SK-N-SH treated with all-trans-retinoic acid at 6 μM for 48 hours (cell line): ENCODE measurements around the gene PRKAB1.

ENCODE experiments used
- CSDC2 ChIP-seq: fragments of 250-450 bp; sonication (Bioruptor Pico); IDR thresholded peaks from 2 replicates; pipeline ENCODE4 v1.5.0; 2020; ENCODE audit warnings: mild to moderate bottlenecking, moderate library complexity
- GLIS3 ChIP-seq: fragments of 250-450 bp; sonication (Bioruptor Pico); IDR thresholded peaks from 2 replicates; pipeline ENCODE4 v1.5.0; 2020; ENCODE audit warnings: mild to moderate bottlenecking, moderate library complexity
- ISL1 ChIP-seq: fragments of 250-450 bp; sonication (Bioruptor Pico); IDR thresholded peaks from 2 replicates; pipeline ENCODE4 v2.1.2; 2022; ENCODE audit warnings: mild to moderate bottlenecking, moderate library complexity
- OSR1 ChIP-seq: fragments of 250-450 bp; sonication (Bioruptor Pico); IDR thresholded peaks from 2 replicates; pipeline ENCODE4 v1.8.0; 2022; ENCODE audit warnings: moderate library complexity, mild to moderate bottlenecking, inconsistent platforms
- PATZ1 ChIP-seq: fragments of 250-450 bp; sonication (Bioruptor Pico); IDR thresholded peaks from 2 replicates; pipeline ENCODE4 v1.8.0; 2020; ENCODE audit warnings: mild to moderate bottlenecking, moderate library complexity, borderline replicate concordance
- SNAI2 ChIP-seq: fragments of 250-450 bp; sonication (Bioruptor Pico); IDR thresholded peaks from 2 replicates; pipeline ENCODE4 v1.5.0; 2020; ENCODE audit warnings: mild to moderate bottlenecking, moderate library complexity
- ZC3H10 ChIP-seq: fragments of 250-450 bp; sonication (Bioruptor Pico); IDR thresholded peaks from 2 replicates; pipeline ENCODE4 v1.5.1; 2021; ENCODE audit warnings: mild to moderate bottlenecking, moderate library complexity
- ZFP3 ChIP-seq: fragments of 250-450 bp; sonication (Bioruptor Pico); IDR thresholded peaks from 2 replicates; pipeline ENCODE4 v1.5.0; 2020; ENCODE audit warnings: mild to moderate bottlenecking, moderate library complexity
- ZNF70 ChIP-seq: fragments of 450-650 bp; formaldehyde crosslinking; IDR thresholded peaks from 2 replicates; pipeline ENCODE4 v1.5.0; 2020; ENCODE audit warnings: mild to moderate bottlenecking, moderate library complexity
- TF ChIP-seq, protein P1 (sequence below): fragments of 250-450 bp; sonication (Bioruptor Pico); IDR thresholded peaks from 2 replicates; pipeline ENCODE4 v1.5.0; 2020; ENCODE audit warnings: mild to moderate bottlenecking, moderate library complexity

DNA sequence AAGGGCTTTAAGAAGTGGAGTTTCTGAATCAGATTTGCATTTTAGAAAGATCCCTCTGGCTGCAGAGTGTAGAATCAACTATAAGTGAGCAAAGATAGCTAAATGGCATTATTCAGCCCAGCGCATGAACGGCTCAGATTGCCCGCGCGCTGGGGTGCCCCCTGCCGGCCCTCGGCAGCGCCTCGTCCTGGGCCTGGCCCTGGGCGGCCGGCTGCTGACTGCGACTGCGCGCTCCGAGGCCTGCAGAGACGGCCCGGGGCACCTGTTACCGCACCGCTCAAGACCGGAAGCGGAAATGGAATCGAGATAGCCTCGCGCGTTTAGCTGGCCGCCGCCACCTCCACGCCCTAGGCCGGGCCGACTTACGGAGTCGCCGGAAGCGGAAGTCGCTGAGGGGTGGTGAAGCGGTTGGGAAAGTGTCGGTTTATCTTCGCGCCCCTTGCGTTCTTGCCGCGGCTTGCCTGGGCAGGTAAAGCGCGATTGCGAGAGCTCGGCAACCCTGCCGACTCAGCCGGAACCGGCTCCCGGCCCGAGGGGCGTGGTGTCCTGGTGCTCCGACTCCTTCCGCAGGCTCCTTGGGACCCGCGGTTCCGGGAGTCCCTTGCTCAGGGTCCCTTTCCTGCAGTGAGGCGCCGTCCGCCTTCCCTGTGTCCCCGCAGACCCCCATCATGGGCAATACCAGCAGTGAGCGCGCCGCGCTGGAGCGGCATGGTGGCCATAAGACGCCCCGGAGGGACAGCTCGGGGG is at the start of gene PRKAB1:
- TF ChIP-seq ZC3H10 (CRISPR knock-in tag): no peak
- TF ChIP-seq GLIS3 (CRISPR knock-in tag): no peak; the same call in 1 of the 2 replicates
- no peak for TF ChIP-seq CSDC2
- no peak for TF ChIP-seq PATZ1 (CRISPR knock-in tag)
- TF ChIP-seq OSR1: no peak
- 0 out of 2 replicates have a peak, but pooled peaks have one; percentile 24 for TF ChIP-seq ZFP3
- no peak for TF ChIP-seq ZNF70
- TF ChIP-seq, protein P1, sequence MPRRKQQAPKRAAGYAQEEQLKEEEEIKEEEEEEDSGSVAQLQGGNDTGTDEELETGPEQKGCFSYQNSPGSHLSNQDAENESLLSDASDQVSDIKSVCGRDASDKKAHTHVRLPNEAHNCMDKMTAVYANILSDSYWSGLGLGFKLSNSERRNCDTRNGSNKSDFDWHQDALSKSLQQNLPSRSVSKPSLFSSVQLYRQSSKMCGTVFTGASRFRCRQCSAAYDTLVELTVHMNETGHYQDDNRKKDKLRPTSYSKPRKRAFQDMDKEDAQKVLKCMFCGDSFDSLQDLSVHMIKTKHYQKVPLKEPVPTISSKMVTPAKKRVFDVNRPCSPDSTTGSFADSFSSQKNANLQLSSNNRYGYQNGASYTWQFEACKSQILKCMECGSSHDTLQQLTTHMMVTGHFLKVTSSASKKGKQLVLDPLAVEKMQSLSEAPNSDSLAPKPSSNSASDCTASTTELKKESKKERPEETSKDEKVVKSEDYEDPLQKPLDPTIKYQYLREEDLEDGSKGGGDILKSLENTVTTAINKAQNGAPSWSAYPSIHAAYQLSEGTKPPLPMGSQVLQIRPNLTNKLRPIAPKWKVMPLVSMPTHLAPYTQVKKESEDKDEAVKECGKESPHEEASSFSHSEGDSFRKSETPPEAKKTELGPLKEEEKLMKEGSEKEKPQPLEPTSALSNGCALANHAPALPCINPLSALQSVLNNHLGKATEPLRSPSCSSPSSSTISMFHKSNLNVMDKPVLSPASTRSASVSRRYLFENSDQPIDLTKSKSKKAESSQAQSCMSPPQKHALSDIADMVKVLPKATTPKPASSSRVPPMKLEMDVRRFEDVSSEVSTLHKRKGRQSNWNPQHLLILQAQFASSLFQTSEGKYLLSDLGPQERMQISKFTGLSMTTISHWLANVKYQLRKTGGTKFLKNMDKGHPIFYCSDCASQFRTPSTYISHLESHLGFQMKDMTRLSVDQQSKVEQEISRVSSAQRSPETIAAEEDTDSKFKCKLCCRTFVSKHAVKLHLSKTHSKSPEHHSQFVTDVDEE (CRISPR knock-in tag): no peak
- no peak for TF ChIP-seq ISL1 (CRISPR knock-in tag)
- peak; percentile 97; the same call in 1 of the 2 replicates for TF ChIP-seq SNAI2 (CRISPR knock-in tag)
